SK-N-SH treated with all-trans-retinoic acid at 6 μM for 48 hours (cell line): ENCODE measurements around the gene PARM1.

ENCODE experiments used
- BACH2 ChIP-seq: fragments of 250-450 bp; sonication (Bioruptor Pico); IDR thresholded peaks from 2 replicates; pipeline ENCODE4 v1.9.0; 2021; ENCODE audit warnings: mild to moderate bottlenecking, borderline replicate concordance
- CSDC2 ChIP-seq: fragments of 250-450 bp; sonication (Bioruptor Pico); IDR thresholded peaks from 2 replicates; pipeline ENCODE4 v1.5.0; 2020; ENCODE audit warnings: mild to moderate bottlenecking, moderate library complexity
- CSRNP3 ChIP-seq: fragments of 250-450 bp; sonication (Bioruptor Pico); IDR thresholded peaks from 2 replicates; pipeline ENCODE4 v1.5.1; 2021; ENCODE audit warnings: mild to moderate bottlenecking, moderate library complexity
- GLIS3 ChIP-seq: fragments of 250-450 bp; sonication (Bioruptor Pico); IDR thresholded peaks from 2 replicates; pipeline ENCODE4 v1.5.0; 2020; ENCODE audit warnings: mild to moderate bottlenecking, moderate library complexity
- ISL1 ChIP-seq: fragments of 250-450 bp; sonication (Bioruptor Pico); IDR thresholded peaks from 2 replicates; pipeline ENCODE4 v2.1.2; 2022; ENCODE audit warnings: mild to moderate bottlenecking, moderate library complexity
- POU6F1 ChIP-seq: fragments of 250-450 bp; sonication (Bioruptor Pico); IDR thresholded peaks from 2 replicates; pipeline ENCODE4 v1.8.0; 2021; ENCODE audit warnings: low read depth, mild to moderate bottlenecking, moderate library complexity, borderline replicate concordance
- PPARA ChIP-seq: fragments of 250-450 bp; sonication (Bioruptor Pico); IDR thresholded peaks from 2 replicates; pipeline ENCODE4 v1.5.0; 2020; ENCODE audit warnings: mild to moderate bottlenecking, borderline replicate concordance
- SNAI2 ChIP-seq: fragments of 250-450 bp; sonication (Bioruptor Pico); IDR thresholded peaks from 2 replicates; pipeline ENCODE4 v1.5.0; 2020; ENCODE audit warnings: mild to moderate bottlenecking, moderate library complexity
- TCF4 ChIP-seq: fragments of 250-450 bp; sonication (Bioruptor Pico); IDR thresholded peaks from 2 replicates; pipeline ENCODE4 v1.8.0; 2021; ENCODE audit warnings: mild to moderate bottlenecking, moderate library complexity, borderline replicate concordance
- TOX ChIP-seq: fragments of 250-450 bp; sonication (Bioruptor Pico); IDR thresholded peaks from 2 replicates; pipeline ENCODE4 v1.8.0; 2021; ENCODE audit warnings: mild to moderate bottlenecking, moderate library complexity, borderline replicate concordance
- TSHZ2 ChIP-seq: fragments of 250-450 bp; sonication (Bioruptor Pico); IDR thresholded peaks from 2 replicates; pipeline ENCODE4 v1.5.0; 2020; ENCODE audit warnings: mild to moderate bottlenecking, moderate library complexity
- ZFP30 ChIP-seq: fragments of 450-650 bp; formaldehyde crosslinking; IDR thresholded peaks from 2 replicates; pipeline ENCODE4 v1.5.0; 2022; ENCODE audit warnings: mild to moderate bottlenecking, moderate library complexity
- ZNF70 ChIP-seq: fragments of 450-650 bp; formaldehyde crosslinking; IDR thresholded peaks from 2 replicates; pipeline ENCODE4 v1.5.0; 2020; ENCODE audit warnings: mild to moderate bottlenecking, moderate library complexity
- TF ChIP-seq, protein P1 (sequence below): fragments of 250-450 bp; sonication (Bioruptor Pico); IDR thresholded peaks from 2 replicates; pipeline ENCODE4 v1.8.0; 2020; ENCODE audit warnings: mild to moderate bottlenecking, moderate library complexity, borderline replicate concordance

- TF ChIP-seq ISL1, result no peak
- no peak for TF ChIP-seq TOX (CRISPR knock-in tag)
- TF ChIP-seq PPARA (CRISPR knock-in tag), result no peak
- TF ChIP-seq CSRNP3 (CRISPR knock-in tag), result no peak
- no peak for TF ChIP-seq SNAI2 (CRISPR knock-in tag)
- TF ChIP-seq CSDC2 (CRISPR knock-in tag), result no peak
- TF ChIP-seq BACH2 (CRISPR knock-in tag), result no peak
- no peak for TF ChIP-seq ZNF70
- TF ChIP-seq TSHZ2 (CRISPR knock-in tag), result no peak
- TF ChIP-seq TCF4, result no peak
- no peak for TF ChIP-seq POU6F1 (CRISPR knock-in tag)
- TF ChIP-seq GLIS3, result no peak
- no peak for TF ChIP-seq ZFP30 (CRISPR knock-in tag)
- TF ChIP-seq, protein P1, sequence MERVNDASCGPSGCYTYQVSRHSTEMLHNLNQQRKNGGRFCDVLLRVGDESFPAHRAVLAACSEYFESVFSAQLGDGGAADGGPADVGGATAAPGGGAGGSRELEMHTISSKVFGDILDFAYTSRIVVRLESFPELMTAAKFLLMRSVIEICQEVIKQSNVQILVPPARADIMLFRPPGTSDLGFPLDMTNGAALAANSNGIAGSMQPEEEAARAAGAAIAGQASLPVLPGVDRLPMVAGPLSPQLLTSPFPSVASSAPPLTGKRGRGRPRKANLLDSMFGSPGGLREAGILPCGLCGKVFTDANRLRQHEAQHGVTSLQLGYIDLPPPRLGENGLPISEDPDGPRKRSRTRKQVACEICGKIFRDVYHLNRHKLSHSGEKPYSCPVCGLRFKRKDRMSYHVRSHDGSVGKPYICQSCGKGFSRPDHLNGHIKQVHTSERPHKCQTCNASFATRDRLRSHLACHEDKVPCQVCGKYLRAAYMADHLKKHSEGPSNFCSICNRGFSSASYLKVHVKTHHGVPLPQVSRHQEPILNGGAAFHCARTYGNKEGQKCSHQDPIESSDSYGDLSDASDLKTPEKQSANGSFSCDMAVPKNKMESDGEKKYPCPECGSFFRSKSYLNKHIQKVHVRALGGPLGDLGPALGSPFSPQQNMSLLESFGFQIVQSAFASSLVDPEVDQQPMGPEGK (CRISPR knock-in tag), result no peak
Observed at GRCh38 chr4:75031775-75032174, 98.9 kb downstream of the PARM1 start.
